Measurements from ENCODE around the gene FOXP1.

DNA sequence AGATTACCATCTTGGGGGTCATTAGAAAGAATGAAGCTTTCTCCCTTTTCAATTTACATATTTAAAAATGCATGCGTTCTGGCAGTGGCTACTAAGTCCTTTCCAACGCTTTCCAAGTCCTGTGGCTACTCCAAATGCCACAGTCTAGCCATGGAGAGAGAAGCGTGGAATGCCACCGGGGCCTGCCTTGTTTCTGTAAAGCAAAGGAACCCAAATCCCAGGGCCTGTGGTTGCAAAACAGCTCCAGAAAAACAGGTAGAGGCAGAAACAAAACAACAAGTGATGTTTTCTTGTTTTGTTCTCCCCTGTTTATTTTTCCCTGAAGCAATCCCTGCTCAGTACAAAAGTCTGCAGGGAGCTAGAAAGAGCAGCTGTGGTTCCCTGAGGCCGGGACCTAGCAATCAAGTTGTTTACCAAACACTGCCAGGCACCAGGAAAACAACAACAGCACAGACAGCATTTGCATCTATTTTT lies 85.5 kb downstream of the FOXP1 start:
- TF ChIP-seq BHLHE40 (IDR thresholded peaks at IDR 0.05; ENCODE audit: borderline replicate concordance) (no peak), FOXA1 (IDR thresholded peaks at IDR 0.05) (no peak), SUZ12 (IDR thresholded peaks at IDR 0.05) (no peak), L3MBTL2 (conservative IDR thresholded peaks at IDR 0.05) (no peak), SP1 (IDR thresholded peaks at IDR 0.05) (no peak)
- TF ChIP-seq, protein P1, sequence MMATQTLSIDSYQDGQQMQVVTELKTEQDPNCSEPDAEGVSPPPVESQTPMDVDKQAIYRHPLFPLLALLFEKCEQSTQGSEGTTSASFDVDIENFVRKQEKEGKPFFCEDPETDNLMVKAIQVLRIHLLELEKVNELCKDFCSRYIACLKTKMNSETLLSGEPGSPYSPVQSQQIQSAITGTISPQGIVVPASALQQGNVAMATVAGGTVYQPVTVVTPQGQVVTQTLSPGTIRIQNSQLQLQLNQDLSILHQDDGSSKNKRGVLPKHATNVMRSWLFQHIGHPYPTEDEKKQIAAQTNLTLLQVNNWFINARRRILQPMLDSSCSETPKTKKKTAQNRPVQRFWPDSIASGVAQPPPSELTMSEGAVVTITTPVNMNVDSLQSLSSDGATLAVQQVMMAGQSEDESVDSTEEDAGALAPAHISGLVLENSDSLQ (IDR thresholded peaks at IDR 0.05) = no peak

Data from HEK293T (cell line).